H7 (cell line): Measurements from ENCODE around the gene EPHX1. TPM values are rescaled to one million over a fixed set of nuclear protein-coding genes. Genes with fewer than 3 reads are reported as not detected.

Experiments used
- DNase-seq: peaks from one replicate; pipeline ENCODE4 v3.0.0; 2012
- H3K27me3 ChIP-seq: 2 replicates; pipeline ENCODE4 v1.6.0; 2011; ENCODE audit warnings: mild to moderate bottlenecking, low read length; ENCODE audit not compliant: control insufficient read depth, insufficient read depth
- H3K36me3 ChIP-seq: replicated peaks from 2 replicates; pipeline ENCODE4 v1.5.1; 2011; ENCODE audit warnings: low read length; ENCODE audit not compliant: control insufficient read depth, insufficient read depth
- H3K4me3 ChIP-seq: 2 replicates; pipeline ENCODE4 v1.5.1; 2011; ENCODE audit warnings: low read depth, mild to moderate bottlenecking, control low read depth, low read length, moderate library complexity; ENCODE audit not compliant: insufficient read depth
- total RNA-seq: library from RNA; depleted of rRNA; stranded (reverse); fragments of >200 nt; shearing (Covaris generic); gene quantifications from 2 replicates; pipeline ENCODE4 v1.2.3, GENCODE V29; 2014

EPHX1 gene
- total RNA-seq, 1 experiment from 2014 or later, result 52.1 TPM

GRCh38 chr1:225817611-225818061 lies 7.7 kb downstream of the EPHX1 start:
- no peaks in the 10 kb centered on the region; the same call in 1 of the 2 replicates for H3K36me3 ChIP-seq
- H3K4me3 ChIP-seq, result no peak overlapping the region
- H3K27me3 ChIP-seq, result no peaks in the 10 kb centered on the region
- DNase-seq, result peak; percentile 62

GRCh38 chr1:225818229-225818628 lies 8.3 kb downstream of the EPHX1 start:
- Histone ChIP-seq H3K4me3 (no peak overlapping the region), H3K27me3 (no peaks in the 10 kb centered on the region), H3K36me3 (no peaks in the 10 kb centered on the region; the same call in 1 of the 2 replicates)
- DNase-seq, result peak; percentile 46

DNA sequence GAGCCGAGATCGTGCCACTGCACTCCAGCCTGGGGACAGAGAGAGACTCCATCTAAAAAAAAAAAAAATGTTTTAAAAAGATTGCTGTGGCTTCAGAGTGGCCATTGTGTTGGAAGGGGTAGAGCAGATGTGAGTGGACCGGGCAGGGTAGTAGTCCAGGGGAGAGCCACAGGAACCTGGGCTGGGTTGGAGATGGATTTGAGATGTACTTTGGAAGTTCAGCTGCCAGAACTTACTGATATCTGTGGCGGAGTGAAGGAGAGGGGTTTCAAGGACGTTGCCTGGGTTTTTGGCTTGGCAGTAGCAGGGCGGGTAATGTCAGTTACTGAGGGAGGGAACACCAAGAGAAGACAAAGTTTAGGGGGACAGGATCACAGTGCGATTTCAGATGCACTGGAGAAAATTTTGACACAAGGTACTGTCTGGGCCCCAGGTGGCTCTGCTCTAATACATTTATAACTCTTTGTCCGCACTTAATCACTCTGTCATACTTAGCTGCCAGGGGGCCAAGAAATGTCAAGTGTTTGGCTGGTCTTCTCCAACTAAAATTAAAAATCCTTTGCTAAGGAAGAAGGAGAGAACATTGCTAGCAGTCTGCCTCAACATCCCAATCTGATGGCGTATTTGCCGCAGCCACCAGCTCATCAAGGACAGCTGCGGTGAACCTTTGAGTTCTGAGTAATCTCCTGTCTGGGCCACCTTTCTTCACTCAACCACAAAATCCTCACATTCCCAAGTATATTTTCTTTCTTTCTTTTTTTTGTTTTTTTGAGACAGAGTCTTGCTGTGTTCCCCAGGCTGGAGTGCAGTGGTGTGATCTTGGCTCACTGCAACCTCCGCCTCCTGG lies 9.6 kb downstream of the EPHX1 start:
- Histone ChIP-seq H3K4me3 (no peak overlapping the region), H3K27me3 (no peaks in the 10 kb centered on the region), H3K36me3 (no peaks in the 10 kb centered on the region; the same call in 1 of the 2 replicates)
- DNase-seq, result no peak

DNA sequence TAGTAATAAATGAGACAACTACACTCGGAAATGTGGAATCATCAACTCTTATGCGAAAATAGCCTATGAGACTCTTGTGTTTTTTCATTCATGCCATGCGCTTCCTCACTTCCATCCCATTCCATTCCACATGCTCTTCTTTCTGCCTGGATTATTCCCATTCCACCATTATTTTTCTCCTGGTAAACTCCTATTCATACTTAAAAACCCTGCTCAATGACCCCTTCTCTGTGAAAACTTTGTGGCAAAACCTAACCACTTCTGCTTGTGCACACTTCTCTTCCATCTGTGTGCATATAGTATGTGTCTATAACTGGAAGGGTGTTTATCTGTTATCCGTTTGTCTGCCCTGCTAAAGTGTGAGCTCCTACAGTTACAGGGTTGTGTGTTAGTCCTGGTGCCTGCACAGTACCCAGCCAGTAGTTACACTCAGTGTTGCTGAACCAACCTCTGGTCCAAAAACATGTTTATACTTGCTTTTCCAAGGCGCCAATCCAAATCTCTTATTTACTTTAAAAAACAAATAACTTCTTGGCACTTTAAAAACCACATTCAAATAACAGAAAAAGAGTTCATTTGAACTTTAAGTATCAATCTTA lies 10.7 kb downstream of the EPHX1 start:
- Histone ChIP-seq H3K27me3 (no peaks in the 10 kb centered on the region), H3K4me3 (no peak overlapping the region), H3K36me3 (no peaks in the 10 kb centered on the region; the same call in 1 of the 2 replicates)
- DNase-seq, result no peak

DNA sequence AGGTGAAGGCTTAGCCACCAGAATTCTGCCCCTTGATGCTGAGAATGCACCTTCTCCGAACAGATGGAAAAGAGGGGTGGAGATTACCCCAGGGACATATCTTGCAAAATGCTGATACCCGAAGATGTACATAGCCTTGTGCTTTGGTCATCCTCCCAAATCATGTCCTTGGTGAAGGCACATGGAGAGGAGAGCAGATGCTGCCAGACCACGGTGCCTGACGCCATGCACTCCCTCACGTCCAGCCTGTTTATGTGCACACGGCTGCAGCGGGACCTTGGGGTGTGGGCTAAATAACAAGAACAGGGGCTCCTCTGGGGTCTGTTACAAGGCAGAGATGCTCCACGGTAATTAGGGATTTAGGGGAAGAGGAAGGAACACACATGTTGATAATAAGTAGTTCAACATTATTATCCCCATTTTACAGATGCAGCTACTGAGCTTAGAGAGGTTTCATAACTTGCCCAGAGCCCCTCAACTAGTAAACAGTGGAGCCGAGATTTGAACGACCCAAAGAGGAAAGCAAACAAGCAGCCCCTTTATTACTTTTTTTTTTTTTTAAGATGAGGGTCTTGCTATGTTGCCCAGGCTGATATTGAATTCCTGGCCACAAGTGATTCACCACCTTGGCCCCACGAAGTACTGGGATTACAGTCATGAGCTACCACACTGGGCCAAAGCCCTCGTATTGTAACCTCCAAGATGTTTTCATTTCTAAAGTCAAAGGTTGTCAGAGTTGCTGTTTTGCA lies 12.9 kb downstream of the EPHX1 start:
- Histone ChIP-seq H3K4me3 (no peak overlapping the region), H3K36me3 (no peaks in the 10 kb centered on the region; the same call in 1 of the 2 replicates), H3K27me3 (no peaks in the 10 kb centered on the region)
- DNase-seq, result no peak

- peak; percentile 76 for DNase-seq
- Histone ChIP-seq H3K4me3 (no peak overlapping the region), H3K27me3 (no peaks in the 10 kb centered on the region), H3K36me3 (no peaks in the 10 kb centered on the region; the same call in 1 of the 2 replicates)
Observed at GRCh38 chr1:225823811-225824261, 13.9 kb downstream of the EPHX1 start.

DNA sequence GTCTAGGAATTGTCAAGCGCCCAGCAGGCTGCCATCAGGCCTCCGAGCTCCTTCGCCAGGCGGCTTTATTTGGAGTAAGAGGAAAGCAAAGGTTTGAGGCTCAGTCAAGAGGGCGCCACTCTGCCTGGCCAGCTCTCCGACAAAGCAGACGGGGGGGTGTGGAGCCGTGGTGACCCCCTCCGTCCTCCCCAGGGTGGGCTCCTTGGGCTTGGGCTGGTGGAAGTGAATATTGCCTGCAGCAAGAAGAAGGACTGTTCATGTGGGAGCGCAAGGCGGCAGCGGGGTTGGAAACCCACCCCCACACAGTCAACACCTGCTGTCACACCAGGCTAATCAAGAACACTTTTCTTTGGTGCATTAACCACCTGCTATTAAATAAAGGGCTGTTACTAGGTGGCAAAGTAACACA lies 14.6 kb downstream of the EPHX1 start:
- DNase-seq, result peak; percentile 77
- H3K27me3 ChIP-seq, result no peaks in the 10 kb centered on the region
- H3K36me3 ChIP-seq, result peaks cover 4% of the 10 kb centered on the region
- no peak overlapping the region for H3K4me3 ChIP-seq

DNA sequence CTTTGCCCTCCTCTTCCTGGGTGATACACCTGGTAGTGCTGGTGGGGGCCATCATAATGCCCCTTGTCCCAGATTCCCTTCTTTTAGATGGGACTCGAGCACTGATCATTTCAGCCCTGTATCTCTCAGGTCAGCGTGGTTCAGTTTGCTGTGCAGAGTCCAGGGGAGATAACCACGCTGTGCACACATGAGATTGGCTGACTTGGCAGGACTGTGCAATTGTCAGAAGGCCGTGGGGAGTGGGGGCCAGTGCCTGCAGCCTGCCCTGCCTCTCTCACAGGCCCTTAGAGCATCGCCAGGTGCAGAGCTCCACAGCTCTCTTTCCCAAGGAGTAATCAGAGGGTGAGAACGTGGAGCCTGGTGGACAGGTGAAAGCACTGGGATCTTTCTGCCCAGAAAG lies 15.2 kb downstream of the EPHX1 start:
- H3K4me3 ChIP-seq, result no peak overlapping the region
- peaks cover 5% of the 10 kb centered on the region for H3K36me3 ChIP-seq
- peak; percentile 41 for DNase-seq

GRCh38 chr1:225825607-225826007 lies 15.7 kb downstream of the EPHX1 start:
- Histone ChIP-seq H3K27me3 (no peaks in the 10 kb centered on the region), H3K4me3 (no peak overlapping the region), H3K36me3 (peaks cover 7% of the 10 kb centered on the region)
- DNase-seq, result peak; percentile 49

More for the DNA sequence above, 15.2 kb downstream of the EPHX1 start:
- H3K27me3 ChIP-seq, result no peaks in the 10 kb centered on the region

DNA sequence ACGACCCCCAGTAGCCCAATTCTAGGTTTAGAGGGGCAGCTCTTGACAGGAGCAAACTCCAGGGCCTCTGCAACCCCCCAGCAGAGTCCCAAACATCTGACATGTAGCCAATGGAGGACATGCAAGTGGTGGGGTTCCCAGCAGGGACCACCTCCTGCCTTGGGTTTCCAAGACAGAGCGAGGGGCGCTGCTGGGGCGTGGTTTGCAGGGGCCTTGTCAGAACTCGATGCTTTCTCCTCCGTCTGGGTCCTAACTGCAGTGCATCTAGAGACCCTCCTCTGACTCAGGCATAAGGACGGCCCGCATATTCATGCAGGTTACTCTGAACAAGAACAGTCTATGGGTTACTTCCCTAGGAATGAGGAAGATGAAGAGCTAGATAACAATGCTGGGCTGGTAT lies 17.2 kb downstream of the EPHX1 start:
- no peak for DNase-seq
- H3K27me3 ChIP-seq, result no peaks in the 10 kb centered on the region
- peaks cover 13% of the 10 kb centered on the region for H3K36me3 ChIP-seq

DNA sequence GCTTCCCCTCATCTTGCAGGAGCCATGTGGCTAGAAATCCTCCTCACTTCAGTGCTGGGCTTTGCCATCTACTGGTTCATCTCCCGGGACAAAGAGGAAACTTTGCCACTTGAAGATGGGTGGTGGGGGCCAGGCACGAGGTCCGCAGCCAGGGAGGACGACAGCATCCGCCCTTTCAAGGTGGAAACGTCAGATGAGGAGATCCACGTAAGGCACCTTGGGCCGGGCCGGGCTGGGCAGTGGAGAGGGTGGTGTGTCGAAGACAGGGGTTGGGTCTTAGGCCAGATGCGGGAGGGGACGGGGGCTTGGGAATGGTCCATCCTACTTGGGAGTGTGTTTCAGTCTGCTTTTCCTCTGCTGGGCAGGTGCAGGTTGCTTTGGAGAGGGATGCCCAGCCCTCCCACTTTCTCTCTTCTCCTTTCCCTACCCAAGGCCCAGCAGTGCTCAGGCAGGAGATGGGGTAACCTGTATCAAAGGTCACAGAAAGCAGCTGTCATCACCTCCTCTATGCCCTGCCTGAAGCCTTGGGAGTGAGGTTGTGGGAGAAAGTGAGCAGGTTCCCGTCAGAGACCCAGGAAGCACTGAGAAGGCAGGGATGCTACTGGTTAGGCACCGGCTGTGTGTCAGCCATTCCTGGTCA lies 18.9 kb downstream of the EPHX1 start:
- DNase-seq, result peak; percentile 44
- Histone ChIP-seq H3K36me3 (peaks cover 17% of the 10 kb centered on the region), H3K27me3 (no peaks in the 10 kb centered on the region), H3K4me3 (no peak overlapping the region)

More for the DNA sequence above, 17.2 kb downstream of the EPHX1 start:
- H3K4me3 ChIP-seq, result no peak overlapping the region

DNA sequence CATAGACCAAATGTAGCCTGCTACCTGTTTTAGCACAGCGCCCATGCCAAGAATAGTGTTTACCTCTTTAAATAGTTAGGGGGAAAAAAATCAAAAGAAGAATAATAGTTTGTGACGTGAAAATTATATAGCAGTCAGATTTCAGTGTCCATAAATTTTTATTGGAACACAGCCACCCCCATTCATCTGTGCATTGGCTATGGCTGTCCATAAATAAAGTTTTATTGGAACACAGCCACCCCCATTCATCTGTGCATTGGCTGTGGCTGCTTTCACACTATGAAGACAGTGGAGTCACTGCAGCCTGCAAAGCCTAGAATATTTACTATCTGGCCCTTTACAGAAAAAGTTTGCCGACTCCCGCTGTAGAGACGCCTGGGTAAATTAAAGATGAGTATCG lies 20.9 kb downstream of the EPHX1 start:
- Histone ChIP-seq H3K27me3 (no peaks in the 10 kb centered on the region), H3K4me3 (no peak overlapping the region), H3K36me3 (peaks cover 19% of the 10 kb centered on the region)
- no peak for DNase-seq

DNA sequence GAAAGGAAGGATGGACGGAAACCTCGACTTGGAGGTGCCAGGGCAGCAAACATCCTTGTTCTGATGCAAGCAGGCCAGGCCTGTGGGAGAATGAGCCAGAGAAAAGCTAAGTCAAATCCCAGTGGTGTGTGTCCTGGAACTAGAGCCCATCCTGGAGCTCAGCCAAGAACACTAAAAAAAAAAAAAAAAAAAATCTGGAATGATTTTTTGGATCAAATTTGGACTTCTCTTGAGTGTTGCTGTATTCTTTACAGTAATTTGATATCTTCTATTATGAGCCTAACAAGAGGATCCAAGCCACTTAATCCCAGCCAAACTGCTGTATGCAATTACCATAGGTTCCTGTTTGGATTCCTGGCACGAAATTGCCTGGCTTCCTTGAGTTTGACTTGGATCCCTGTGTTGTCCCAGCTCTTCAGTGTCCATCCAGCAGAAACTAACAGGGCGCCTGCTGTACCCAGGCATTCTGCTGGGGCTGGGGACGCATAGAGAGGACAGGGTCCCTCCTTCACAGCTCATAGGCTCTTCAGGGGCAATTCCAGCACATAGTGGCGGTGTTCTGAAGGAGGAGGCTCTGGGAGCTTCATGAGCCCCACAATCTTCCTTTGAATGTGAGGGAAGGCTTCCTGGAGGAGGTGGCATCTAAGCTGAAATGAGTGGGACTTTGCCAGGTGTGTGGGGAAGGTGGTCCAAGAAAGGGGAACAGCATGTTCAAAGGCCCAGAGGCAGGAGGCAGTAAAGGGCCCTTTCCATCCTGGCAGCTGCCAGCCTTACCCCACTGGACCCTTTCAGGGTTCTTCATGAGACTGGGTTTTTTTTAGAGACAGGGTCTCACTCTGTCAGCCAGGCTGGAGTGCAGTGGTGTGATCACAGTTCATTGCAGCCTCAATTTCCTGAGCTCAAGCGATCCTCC lies 24.7 kb downstream of the EPHX1 start:
- no peak for DNase-seq
- peaks cover 21% of the 10 kb centered on the region for H3K36me3 ChIP-seq
- no peak overlapping the region for H3K4me3 ChIP-seq
- no peaks in the 10 kb centered on the region for H3K27me3 ChIP-seq
